ENCODE results near the gene ATXN7L1.

DNA sequence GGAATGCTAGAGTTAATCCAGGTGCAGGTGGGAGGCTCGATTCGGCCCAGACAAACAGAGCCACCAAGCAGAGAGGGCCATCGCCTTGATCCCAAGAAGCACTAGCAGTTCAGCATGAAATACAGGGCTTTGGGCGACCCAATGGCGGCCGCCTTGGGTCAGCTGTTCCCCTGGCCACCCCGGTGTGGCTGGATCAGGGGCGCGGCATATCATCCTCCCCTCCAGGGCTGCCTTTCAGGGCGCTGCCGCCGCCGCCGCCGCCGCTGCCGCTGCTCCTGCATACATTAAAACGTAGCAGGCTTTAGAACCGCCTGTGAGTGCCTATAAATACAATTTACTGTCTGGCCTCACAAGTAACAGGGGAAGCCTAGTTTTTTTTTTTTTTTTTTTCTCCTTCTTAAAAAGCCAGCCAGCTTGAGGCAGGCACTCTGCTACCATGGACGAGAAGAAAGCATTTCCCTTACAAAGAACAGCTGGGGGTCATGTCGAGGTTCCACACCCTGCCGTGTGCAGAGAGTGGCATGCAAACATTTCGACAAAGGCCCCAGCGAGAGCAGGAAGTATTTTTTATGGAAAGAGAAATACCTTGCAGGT is 237.4 kb downstream of the ATXN7L1 start:
- TF ChIP-seq, protein P1, sequence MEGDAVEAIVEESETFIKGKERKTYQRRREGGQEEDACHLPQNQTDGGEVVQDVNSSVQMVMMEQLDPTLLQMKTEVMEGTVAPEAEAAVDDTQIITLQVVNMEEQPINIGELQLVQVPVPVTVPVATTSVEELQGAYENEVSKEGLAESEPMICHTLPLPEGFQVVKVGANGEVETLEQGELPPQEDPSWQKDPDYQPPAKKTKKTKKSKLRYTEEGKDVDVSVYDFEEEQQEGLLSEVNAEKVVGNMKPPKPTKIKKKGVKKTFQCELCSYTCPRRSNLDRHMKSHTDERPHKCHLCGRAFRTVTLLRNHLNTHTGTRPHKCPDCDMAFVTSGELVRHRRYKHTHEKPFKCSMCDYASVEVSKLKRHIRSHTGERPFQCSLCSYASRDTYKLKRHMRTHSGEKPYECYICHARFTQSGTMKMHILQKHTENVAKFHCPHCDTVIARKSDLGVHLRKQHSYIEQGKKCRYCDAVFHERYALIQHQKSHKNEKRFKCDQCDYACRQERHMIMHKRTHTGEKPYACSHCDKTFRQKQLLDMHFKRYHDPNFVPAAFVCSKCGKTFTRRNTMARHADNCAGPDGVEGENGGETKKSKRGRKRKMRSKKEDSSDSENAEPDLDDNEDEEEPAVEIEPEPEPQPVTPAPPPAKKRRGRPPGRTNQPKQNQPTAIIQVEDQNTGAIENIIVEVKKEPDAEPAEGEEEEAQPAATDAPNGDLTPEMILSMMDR (IDR thresholded peaks at IDR 0.05): no peak
- no peak for TF ChIP-seq POLR2A (IDR thresholded peaks at IDR 0.05)

Data from Peyer's patch (tissue), 4 donors.